Measurements from ENCODE around the gene FLNB. TPM values are rescaled to one million over a fixed set of nuclear protein-coding genes. Genes with fewer than 3 reads are reported as not detected.

FLNB gene
- total and polyA plus RNA-seq, 2 of the 4 experiments (the other 2 are of a cell fraction), result 78.0 to 136 TPM

DNA sequence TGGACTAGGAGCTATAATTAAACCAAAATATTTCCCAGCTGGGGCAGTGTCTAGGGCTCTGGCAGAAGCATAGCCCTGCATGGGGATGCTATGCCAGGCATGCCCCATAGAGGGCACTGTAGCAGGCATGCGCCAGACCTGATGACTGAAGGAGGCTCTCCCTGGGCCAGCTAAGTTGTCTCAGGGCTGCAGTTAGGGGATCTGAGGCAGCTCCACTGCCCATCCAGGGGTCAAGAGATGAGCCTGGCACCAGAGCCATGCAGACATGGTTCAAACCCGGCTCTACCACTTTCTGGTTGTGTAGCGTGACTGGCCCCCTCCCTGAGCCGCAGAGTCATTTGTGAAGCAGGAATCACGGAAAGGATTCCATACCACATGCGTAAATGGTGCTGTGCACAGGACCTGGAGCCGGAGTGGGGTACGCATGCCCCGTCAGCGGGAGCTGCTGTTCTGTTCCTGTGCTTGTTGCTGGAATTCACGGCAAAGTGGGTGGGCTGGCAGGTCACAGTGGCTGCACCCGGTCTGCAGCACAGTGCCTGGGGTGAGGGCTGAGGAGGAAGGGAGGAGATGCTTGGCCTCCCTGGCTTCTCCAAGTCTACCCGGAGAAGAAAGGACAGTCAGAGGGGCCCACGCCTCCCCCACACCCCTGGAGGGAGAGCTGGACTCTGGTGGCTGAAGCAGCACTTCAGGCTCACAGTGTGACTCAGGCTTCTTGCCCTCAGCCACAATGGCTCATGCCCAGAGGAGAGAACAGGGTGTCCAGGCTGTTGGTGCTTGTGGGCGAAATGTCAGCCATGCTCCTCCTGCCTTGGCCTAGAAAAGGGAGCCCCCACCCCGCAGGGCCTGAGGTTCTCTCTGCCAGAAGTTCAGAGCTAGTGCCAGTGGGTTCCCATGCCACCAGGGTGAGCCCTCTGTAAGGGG, 159.5 kb downstream of the FLNB start:
- H3K9ac ChIP-seq (ENCODE audit: low read depth, low read length), result no peak overlapping the region
- H3K27me3 ChIP-seq (ENCODE audit: control insufficient read depth, insufficient read depth, low read length), result no peaks in the 10 kb centered on the region
- no peak overlapping the region for H3K4ac ChIP-seq (ENCODE audit: low read depth, low read length)
- no peak overlapping the region for H3K23ac ChIP-seq (ENCODE audit: low read depth, low read length)
- H2BK15ac ChIP-seq (ENCODE audit: low read depth, low read length), result no peak overlapping the region
- H4K20me1 ChIP-seq (ENCODE audit: insufficient read depth, low read length), result peaks cover 25% of the 10 kb centered on the region; the same call in 1 of the 2 replicates
- H4K8ac ChIP-seq (ENCODE audit: low read depth in 2 of 2, low read length in 2 of 2), result no peak overlapping the region
- no peak overlapping the region for H3K14ac ChIP-seq (replicated peaks; ENCODE audit: low read depth, low read length)
- no peak overlapping the region for H3K56ac ChIP-seq (ENCODE audit: extremely low read depth, insufficient read depth, low read length)
- no peak overlapping the region for H2BK20ac ChIP-seq (ENCODE audit: low read depth, low read length)
- no peak overlapping the region for H3K4me2 ChIP-seq (ENCODE audit: low read depth, low read length)
- TF ChIP-seq MXI1 (IDR thresholded peaks at IDR 0.05; ENCODE audit: borderline replicate concordance, low read depth, low read length) (peak; percentile 32; the same call in 1 of the 2 replicates), POLR2A (IDR thresholded peaks at IDR 0.05; ENCODE audit: low read depth, low read length) (no peak)
- TF ChIP-seq, protein P1, sequence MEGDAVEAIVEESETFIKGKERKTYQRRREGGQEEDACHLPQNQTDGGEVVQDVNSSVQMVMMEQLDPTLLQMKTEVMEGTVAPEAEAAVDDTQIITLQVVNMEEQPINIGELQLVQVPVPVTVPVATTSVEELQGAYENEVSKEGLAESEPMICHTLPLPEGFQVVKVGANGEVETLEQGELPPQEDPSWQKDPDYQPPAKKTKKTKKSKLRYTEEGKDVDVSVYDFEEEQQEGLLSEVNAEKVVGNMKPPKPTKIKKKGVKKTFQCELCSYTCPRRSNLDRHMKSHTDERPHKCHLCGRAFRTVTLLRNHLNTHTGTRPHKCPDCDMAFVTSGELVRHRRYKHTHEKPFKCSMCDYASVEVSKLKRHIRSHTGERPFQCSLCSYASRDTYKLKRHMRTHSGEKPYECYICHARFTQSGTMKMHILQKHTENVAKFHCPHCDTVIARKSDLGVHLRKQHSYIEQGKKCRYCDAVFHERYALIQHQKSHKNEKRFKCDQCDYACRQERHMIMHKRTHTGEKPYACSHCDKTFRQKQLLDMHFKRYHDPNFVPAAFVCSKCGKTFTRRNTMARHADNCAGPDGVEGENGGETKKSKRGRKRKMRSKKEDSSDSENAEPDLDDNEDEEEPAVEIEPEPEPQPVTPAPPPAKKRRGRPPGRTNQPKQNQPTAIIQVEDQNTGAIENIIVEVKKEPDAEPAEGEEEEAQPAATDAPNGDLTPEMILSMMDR (conservative IDR thresholded peaks at IDR 0.05; ENCODE audit: low read depth, low read length), result peak; percentile 80
- BruUV-seq (replicated peaks), result no TSS peak
- POLR2A ChIA-PET (ENCODE audit: unreplicated experiment), result no interaction called here
- H2AK5ac ChIP-seq (ENCODE audit: low read depth, low read length), result peak overlapping the region; percentile 9; the same call in 1 of the 2 replicates
- H2BK120ac ChIP-seq (ENCODE audit: low read depth, low read length), result no peak overlapping the region
- no peak overlapping the region for H3K4me3 ChIP-seq (ENCODE audit: insufficient read depth, low read depth, low read length)
- H3K18ac ChIP-seq (ENCODE audit: low read depth, low read length), result no peak overlapping the region
- peaks cover 10 to 53% of the 10 kb centered on the region in 2 experiments for H3K79me1 ChIP-seq (ENCODE audit: low read depth in 1 of 2, low read length in 2 of 2)
- H4K5ac ChIP-seq (ENCODE audit: low read depth, low read length), result no peak overlapping the region
- peaks cover 34% of the 10 kb centered on the region for H3K9me1 ChIP-seq (ENCODE audit: insufficient read depth, low read length)
- peak overlapping the region; percentile 62 for H2AFZ ChIP-seq (replicated peaks; ENCODE audit: low read length, poor library complexity)
- peak; percentile 65 for DNase-seq
- H3K27ac ChIP-seq (ENCODE audit: insufficient read depth, low read length), result no peak overlapping the region
- WGBS, 2 experiments (ENCODE audit: extremely low coverage in 2 of 2, insufficient read length in 1 of 2), result 69% methylated on average over 10 of the region's 16 CpGs; no CpG with 5 or more reads in 1 of the 2 experiments
- CTCF ChIA-PET, result interaction anchor here (0.6 to 2.6 kb wide), 7 partner anchors 10 to 159 kb away, joined by 3 to 19 read pairs (median 5); partner anchors contain the start of gene FLNB
- intact Hi-C loops (cut with micrococcal nuclease), result loop anchor here (2.0 kb wide), 1 partner anchor 159 kb away; the partner anchor contains the start of gene FLNB
- H4K91ac ChIP-seq (ENCODE audit: insufficient read depth, low read depth, low read length), result no peak overlapping the region
- H2BK5ac ChIP-seq (ENCODE audit: low read depth, low read length, poor library complexity, severe bottlenecking), result no peak overlapping the region
- no peaks in the 10 kb centered on the region for H3K9me3 ChIP-seq (ENCODE audit: control insufficient read depth, insufficient read depth, low read length)
- H2AK9ac ChIP-seq (replicated peaks; ENCODE audit: low read depth, low read length, poor library complexity), result peak overlapping the region; percentile 23
- in situ Hi-C loops (cut with MboI; ENCODE audit: low sequenced_read_pairs), result no loop called here
- peak; percentile 89 for ATAC-seq (ENCODE audit: low read depth)
- H3K4me1 ChIP-seq (ENCODE audit: control insufficient read depth, insufficient read depth, low read length), result peaks cover 21% of the 10 kb centered on the region
- dilution Hi-C loops (cut with HindIII; ENCODE audit: low sequenced_read_pairs, unreplicated experiment), result no loop called here
- H3K36me3 ChIP-seq (ENCODE audit: control insufficient read depth, insufficient read depth, low read length), result peaks cover 54% of the 10 kb centered on the region
